ENCODE results near the gene B4GALT3.

DNA sequence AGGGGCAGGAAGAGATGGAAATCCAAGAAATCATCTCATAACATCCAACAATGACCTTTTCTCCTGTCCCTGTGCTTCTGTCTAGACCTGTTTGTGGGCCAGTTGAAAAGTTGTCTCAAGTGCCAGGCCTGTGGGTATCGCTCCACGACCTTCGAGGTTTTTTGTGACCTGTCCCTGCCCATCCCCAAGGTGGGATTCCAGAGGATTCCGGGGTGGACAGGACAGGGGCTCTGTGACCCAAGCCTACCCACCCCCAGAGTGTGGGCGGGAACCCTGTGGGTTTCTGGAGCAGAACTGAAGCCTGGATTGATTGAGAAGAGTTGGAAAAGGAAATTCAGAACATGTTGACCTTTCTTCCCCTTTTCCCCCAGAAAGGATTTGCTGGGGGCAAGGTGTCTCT is 13.5 kb downstream of the B4GALT3 start:
- TF ChIP-seq, protein P1, sequence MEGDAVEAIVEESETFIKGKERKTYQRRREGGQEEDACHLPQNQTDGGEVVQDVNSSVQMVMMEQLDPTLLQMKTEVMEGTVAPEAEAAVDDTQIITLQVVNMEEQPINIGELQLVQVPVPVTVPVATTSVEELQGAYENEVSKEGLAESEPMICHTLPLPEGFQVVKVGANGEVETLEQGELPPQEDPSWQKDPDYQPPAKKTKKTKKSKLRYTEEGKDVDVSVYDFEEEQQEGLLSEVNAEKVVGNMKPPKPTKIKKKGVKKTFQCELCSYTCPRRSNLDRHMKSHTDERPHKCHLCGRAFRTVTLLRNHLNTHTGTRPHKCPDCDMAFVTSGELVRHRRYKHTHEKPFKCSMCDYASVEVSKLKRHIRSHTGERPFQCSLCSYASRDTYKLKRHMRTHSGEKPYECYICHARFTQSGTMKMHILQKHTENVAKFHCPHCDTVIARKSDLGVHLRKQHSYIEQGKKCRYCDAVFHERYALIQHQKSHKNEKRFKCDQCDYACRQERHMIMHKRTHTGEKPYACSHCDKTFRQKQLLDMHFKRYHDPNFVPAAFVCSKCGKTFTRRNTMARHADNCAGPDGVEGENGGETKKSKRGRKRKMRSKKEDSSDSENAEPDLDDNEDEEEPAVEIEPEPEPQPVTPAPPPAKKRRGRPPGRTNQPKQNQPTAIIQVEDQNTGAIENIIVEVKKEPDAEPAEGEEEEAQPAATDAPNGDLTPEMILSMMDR (conservative IDR thresholded peaks at IDR 0.05) = no peak
- TF ChIP-seq ZFX (IDR thresholded peaks at IDR 0.05) = no peak
